ENCODE results near the gene HMX1.
A peak's percentile ranks its signal among the peaks of the same experiment; 100 is the strongest.

Gene HMX1

GRCh38 chr4:8820178-8821102, 51.2 kb downstream of the HMX1 start:
- no peak for DNase-seq (ENCODE audit: low read depth, low spot score)

GRCh38 chr4:8819473-8820177, 52.0 kb downstream of the HMX1 start:
- no peak for DNase-seq (ENCODE audit: low read depth, low spot score)

GRCh38 chr4:8819019-8819418, 52.6 kb downstream of the HMX1 start:
- no peak for DNase-seq (ENCODE audit: low read depth, low spot score)

GRCh38 chr4:8818063-8818881, 53.4 kb downstream of the HMX1 start:
- DNase-seq (ENCODE audit: low read depth, low spot score), result peak; percentile 51

DNA sequence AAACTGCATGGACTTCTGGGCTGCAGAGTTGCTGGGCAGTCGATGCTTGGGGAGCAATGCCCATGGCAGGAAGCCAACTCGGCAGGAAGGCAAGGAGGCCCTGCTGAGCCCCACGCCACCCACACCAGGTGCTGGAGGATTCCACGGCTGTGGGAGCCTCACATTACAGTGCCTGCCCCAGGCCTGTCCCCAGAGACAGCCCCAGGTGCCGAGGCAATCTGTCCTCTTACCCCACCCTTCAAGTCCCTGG, 53.9 kb downstream of the HMX1 start:
- no peak for DNase-seq (ENCODE audit: low read depth, low spot score)

GRCh38 chr4:8817096-8817812, 54.4 kb downstream of the HMX1 start:
- DNase-seq (ENCODE audit: low read depth, low spot score), result peak; percentile 12

Measured in ELF-1 (cell line).